Measurements from ENCODE around the gene AGPAT3. TPM values are rescaled to one million over a fixed set of nuclear protein-coding genes. Genes with fewer than 3 reads are reported as not detected.

AGPAT3 gene
- total RNA-seq, 4 donors from 2014 or later: 31.7 to 35.7 (median 33.0) TPM

DNA sequence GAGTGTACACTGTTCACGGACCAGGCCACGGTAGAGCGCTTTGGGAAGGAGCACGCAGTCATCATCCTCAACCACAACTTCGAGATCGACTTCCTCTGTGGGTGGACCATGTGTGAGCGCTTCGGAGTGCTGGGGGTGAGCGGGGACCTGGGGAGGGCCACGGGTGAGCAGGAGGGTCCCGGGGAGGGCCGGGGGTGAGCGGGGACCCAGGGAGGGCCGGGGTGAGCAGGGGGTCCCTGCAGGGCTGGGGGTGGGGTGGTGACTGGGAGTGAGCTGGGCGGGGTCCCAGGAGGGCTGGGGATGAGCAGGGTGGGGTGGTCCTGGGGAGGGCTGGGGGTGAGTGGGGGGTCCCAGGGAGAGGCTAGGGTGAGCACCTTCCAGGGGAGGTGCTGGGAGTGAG, 103.0 kb downstream of the AGPAT3 start:
- 93% methylated on average over 10 of the region's 15 CpGs; no CpG with 5 or more reads in 1 of the 2 donors for WGBS, 2 donors
- H3K27me3 ChIP-seq: no peaks in the 10 kb centered on the region
- TF ChIP-seq CTCF (IDR thresholded peaks at IDR 0.05) (no peak), POLR2A (IDR thresholded peaks at IDR 0.05) (no peak)
- no peaks in the 10 kb centered on the region for H3K4me1 ChIP-seq
- H3K27ac ChIP-seq: no peak overlapping the region
- H3K4me3 ChIP-seq: no peak overlapping the region
- no peak for DNase-seq
- peaks cover 21 to 94% (median 25%) of the 10 kb centered on the region in 3 donors for H3K36me3 ChIP-seq
- H3K9me3 ChIP-seq: no peaks in the 10 kb centered on the region
- intact Hi-C loops (cut with DNase I): no loop called here

DNA sequence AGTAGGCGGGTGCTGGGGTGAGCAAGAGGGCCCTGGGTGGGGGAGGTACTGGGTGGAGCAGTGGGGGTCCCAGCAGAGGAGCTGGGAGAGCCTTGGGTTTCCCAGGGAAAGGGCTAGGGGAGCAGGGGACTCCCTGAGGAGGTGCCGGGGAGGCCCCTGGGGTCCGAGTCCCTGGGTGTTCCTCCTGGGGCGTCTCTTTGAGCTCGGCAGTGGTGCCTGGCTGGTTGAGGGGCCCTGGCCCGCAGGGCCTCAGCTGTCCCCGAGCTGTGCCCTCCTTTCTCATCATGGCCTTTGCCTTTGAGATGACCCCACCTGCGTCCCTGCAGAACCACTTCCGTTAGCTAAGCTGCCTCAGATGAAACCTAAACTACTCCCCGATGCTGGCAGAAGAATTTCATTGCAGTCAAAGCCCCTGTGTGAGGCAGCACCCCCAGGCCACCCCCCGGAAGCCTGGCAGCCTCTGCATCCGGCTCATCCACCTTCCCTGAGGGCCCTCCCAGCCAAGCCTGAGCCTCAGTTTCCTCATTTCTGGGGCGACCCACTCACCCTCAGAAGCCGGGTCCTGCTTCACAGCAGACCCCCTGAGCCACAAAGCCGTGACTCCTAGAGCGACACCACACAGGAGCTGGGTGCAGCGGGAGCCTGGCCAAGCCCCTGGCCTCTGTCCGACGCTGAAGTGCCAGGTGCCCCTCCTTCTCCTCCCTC, 103.5 kb downstream of the AGPAT3 start:
- WGBS, 2 donors: 85 to 91% methylated on average over 5 to 6 of the region's 19 CpGs
- Histone ChIP-seq H3K36me3 (peaks cover 21 to 95% (median 30%) of the 10 kb centered on the region in 3 donors), H3K4me3 (no peak overlapping the region), H3K27me3 (no peaks in the 10 kb centered on the region), H3K4me1 (no peaks in the 10 kb centered on the region), H3K9me3 (no peaks in the 10 kb centered on the region), H3K27ac (no peak overlapping the region)
- TF ChIP-seq POLR2A (IDR thresholded peaks at IDR 0.05) (no peak), CTCF (IDR thresholded peaks at IDR 0.05) (no peak)
- intact Hi-C loops (cut with DNase I): no loop called here
- DNase-seq: no peak

DNA sequence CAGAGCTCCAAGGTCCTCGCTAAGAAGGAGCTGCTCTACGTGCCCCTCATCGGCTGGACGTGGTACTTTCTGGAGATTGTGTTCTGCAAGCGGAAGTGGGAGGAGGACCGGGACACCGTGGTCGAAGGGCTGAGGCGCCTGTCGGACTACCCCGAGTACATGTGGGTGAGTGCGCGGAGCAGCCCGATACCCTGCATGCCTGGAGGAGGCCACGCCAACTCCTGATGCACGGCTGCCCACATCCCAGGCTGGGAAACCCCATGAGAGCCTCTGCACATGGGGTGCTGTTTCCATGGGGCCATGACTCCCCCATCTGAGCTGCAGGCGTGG, 104.1 kb downstream of the AGPAT3 start:
- Histone ChIP-seq H3K27me3 (no peaks in the 10 kb centered on the region), H3K4me3 (no peak overlapping the region), H3K36me3 (peaks cover 21 to 94% (median 32%) of the 10 kb centered on the region in 3 donors), H3K4me1 (no peaks in the 10 kb centered on the region), H3K9me3 (no peaks in the 10 kb centered on the region), H3K27ac (no peak overlapping the region)
- TF ChIP-seq POLR2A (IDR thresholded peaks at IDR 0.05) (no peak), CTCF (IDR thresholded peaks at IDR 0.05) (no peak)
- intact Hi-C loops (cut with DNase I): no loop called here
- DNase-seq: no peak
- WGBS, 2 donors: 83 to 85% methylated on average over 2 to 4 of the region's 17 CpGs

GRCh38 chr21:43970551-43970950, 105.5 kb downstream of the AGPAT3 start:
- no peak for DNase-seq
- TF ChIP-seq POLR2A (IDR thresholded peaks at IDR 0.05): no peak
- TF ChIP-seq CTCF (IDR thresholded peaks at IDR 0.05): no peak
- 89 to 97% methylated on average over 6 to 12 of the region's 18 CpGs for WGBS, 2 donors
- intact Hi-C loops (cut with DNase I): no loop called here
- peaks cover 21 to 81% (median 26%) of the 10 kb centered on the region in 3 donors for H3K36me3 ChIP-seq
- H3K27me3 ChIP-seq: no peaks in the 10 kb centered on the region
- H3K4me1 ChIP-seq: peaks cover 4 to 7% (median 5%) of the 10 kb centered on the region in 3 donors
- H3K9me3 ChIP-seq: no peaks in the 10 kb centered on the region
- no peak overlapping the region for H3K4me3 ChIP-seq
- no peak overlapping the region for H3K27ac ChIP-seq

DNA sequence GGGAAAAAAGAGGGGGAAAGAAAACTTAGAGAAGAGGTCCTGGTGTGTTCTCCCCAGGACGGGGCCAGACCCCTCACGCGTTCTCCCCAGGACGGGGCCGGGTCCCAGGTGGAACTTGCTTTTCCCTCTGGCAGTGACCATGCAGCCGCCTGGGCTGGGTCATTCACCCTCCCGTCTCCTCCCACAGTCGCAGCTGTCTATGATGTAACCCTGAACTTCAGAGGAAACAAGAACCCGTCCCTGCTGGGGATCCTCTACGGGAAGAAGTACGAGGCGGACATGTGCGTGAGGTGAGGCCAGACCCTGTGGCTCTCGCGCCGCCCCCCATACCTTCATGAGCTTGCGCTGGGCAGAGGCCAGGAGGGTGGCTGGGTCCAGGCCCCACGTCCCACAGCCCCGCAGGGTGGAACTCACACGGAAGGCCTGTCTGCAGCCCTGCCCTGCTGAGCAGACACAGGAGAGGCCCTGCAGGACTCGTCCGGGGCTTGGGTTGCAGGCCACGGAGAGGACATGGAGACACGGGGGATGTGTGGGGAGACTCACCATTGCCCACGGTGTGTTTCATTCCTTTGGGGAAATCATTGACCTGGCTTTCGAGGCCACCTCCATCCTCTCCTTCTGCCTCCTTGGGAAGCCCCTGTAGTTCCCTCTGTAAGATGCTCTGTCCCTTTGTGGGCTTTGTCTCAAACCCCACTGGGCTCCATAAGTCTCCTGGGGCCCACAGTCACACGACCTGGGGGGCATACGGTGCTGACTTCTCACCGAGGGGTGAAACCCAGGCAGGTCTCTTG, 106.4 kb downstream of the AGPAT3 start:
- H3K27ac ChIP-seq: no peak overlapping the region
- intact Hi-C loops (cut with DNase I): no loop called here
- H3K36me3 ChIP-seq: peaks cover 21 to 73% (median 26%) of the 10 kb centered on the region in 3 donors
- WGBS, 2 donors: 84 to 90% methylated on average over 6 to 7 of the region's 29 CpGs
- no peak overlapping the region for H3K4me3 ChIP-seq
- no peaks in the 10 kb centered on the region for H3K27me3 ChIP-seq
- H3K9me3 ChIP-seq: no peaks in the 10 kb centered on the region
- no peak for DNase-seq
- H3K4me1 ChIP-seq: peaks cover 4 to 9% (median 6%) of the 10 kb centered on the region in 3 donors
- TF ChIP-seq POLR2A (IDR thresholded peaks at IDR 0.05) (no peak), CTCF (IDR thresholded peaks at IDR 0.05) (no peak)

Data from esophagus squamous epithelium (tissue), 5 donors.